ENCODE data around the gene DPYSL4.

GRCh38 chr10:132253092-132253687 lies 66.4 kb downstream of the DPYSL4 start:
- no peak for TF ChIP-seq POLR2AphosphoS5 (IDR thresholded peaks at IDR 0.05; ENCODE audit: low read depth, low read length)
- no peak for TF ChIP-seq POLR2A (IDR thresholded peaks at IDR 0.05; ENCODE audit: low read depth, low read length)
- TF ChIP-seq TAF1 (IDR thresholded peaks at IDR 0.05; ENCODE audit: low read depth, low read length), result no peak
- TF ChIP-seq PAX5 (IDR thresholded peaks at IDR 0.05; ENCODE audit: insufficient read depth, low read length, severe bottlenecking), result no peak
- no peak for TF ChIP-seq SPI1 (IDR thresholded peaks at IDR 0.05; ENCODE audit: low read depth, low read length)
- TF ChIP-seq POU2F2 (IDR thresholded peaks at IDR 0.05; ENCODE audit: low read depth, low read length), result no peak

Measured in GM12891 (cell line).